ENCODE measurements around the gene SLX9. TPM values are rescaled to one million over a fixed set of nuclear protein-coding genes. Genes with fewer than 3 reads are reported as not detected.

The SLX9 gene
- total RNA-seq, 6 experiments from 2014 or later, result 27.7 to 34.7 (median 31.5) TPM

DNA sequence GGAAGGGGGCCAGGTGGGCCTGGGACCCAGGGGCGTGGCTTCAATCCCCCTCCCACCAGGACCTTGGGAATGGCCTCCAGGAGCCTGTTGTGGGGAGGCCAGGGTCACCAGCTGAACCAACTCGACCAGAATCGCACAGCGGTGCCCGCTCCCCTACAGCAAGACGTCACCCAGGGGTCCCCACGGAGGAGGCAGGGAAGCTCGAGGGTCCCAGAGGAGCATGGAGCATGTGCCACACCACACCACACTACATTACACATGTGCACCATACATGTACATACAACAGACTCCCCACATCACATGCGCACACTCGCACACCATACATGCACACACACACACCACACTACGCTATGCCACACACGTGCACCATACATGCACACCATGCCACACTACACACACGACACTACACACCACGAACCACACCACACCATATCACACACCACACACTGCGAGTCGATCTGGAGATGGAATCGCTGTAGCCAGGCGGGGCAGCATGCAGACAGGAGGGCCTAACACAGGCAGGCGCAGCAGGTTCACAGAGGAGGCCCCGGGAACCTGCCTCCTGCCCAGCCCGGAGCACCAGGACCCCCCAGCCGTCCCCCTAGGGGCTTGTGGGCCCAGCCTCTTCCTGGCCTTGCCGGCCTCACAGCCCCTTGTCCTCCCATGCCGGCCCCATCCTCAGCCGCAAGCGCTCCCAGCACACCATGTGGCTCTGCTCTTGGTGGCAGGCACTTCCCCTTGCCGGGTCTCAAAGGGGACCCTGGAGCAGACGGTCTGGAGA is 19.7 kb upstream of the SLX9 start:
- no peak for DNase-seq
- Mint-ChIP-seq H3K4me3 (no peak overlapping the region), H3K9me3 (no peaks in the 10 kb centered on the region), H3K27ac (no peak overlapping the region), H3K4me1 (ENCODE audit: low read depth) (peaks cover 13% of the 10 kb centered on the region), H3K36me3 (ENCODE audit: low read depth) (no peaks in the 10 kb centered on the region), H3K27me3 (ENCODE audit: insufficient read depth) (peaks cover 49% of the 10 kb centered on the region)
- TF ChIP-seq, protein P1, sequence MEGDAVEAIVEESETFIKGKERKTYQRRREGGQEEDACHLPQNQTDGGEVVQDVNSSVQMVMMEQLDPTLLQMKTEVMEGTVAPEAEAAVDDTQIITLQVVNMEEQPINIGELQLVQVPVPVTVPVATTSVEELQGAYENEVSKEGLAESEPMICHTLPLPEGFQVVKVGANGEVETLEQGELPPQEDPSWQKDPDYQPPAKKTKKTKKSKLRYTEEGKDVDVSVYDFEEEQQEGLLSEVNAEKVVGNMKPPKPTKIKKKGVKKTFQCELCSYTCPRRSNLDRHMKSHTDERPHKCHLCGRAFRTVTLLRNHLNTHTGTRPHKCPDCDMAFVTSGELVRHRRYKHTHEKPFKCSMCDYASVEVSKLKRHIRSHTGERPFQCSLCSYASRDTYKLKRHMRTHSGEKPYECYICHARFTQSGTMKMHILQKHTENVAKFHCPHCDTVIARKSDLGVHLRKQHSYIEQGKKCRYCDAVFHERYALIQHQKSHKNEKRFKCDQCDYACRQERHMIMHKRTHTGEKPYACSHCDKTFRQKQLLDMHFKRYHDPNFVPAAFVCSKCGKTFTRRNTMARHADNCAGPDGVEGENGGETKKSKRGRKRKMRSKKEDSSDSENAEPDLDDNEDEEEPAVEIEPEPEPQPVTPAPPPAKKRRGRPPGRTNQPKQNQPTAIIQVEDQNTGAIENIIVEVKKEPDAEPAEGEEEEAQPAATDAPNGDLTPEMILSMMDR (IDR thresholded peaks at IDR 0.05), result no peak

DNA sequence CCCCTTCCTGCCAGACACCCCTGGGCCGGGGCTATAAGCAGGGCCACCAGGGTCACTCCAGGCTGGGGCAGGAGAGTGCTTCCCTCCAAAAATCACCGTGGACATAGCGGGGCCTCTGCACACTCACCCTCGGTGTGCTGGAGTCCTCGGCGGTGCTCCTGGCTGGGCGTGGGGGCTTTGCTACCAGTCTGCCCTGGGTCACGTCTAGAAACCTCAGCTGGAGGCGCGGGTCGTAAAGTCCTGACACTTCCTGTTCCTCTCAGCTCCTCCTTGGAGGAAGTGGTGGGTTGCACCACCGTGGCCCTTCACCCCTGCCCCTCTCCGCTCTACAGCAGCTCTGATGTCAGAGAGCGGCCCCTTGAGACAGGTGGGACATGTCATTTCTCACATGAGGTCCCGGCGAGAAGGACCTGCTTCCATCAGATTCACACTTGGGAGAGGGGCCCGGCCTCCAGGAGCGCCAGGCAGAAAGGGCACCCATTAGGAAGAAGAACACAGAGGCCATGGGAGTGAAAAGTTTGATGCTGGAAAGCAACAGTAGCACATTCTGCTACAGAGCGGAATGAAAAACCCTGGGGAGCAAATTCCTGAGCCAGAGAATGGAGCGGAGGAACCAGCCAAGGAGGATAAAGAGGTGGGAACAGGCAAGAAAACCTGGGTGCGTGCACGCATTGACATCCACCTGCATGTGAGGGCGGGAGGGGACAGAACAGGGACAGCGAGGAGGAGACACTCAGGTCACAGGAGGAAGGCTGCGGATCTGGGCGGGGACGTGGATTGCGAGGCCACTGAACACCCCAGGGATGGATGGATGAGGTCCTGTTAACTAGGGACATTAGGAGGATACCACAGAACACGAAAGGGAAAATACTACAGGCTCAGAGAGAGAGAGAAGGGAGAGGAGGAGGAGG is 18.9 kb upstream of the SLX9 start, which contains the start of gene ITGB2:
Gene ITGB2, minus strand, starts transcription at position 206 of the 911 bp plus-strand sequence. CDS start 10,117 bp downstream, outside the sequence.
- Mint-ChIP-seq H3K27ac (no peak within 1 kb of the TSS), H3K4me3 (no peak within 1 kb of the TSS), H3K4me1 (ENCODE audit: low read depth) (peaks cover 12% of the 10 kb centered on the region), H3K27me3 (ENCODE audit: insufficient read depth) (peaks cover 51% of the 10 kb centered on the region), H3K9me3 (no peaks in the 10 kb centered on the region), H3K36me3 (ENCODE audit: low read depth) (no peaks in the 10 kb centered on the region)
- DNase-seq, result no peak
- TF ChIP-seq, protein P1 (IDR thresholded peaks at IDR 0.05), result no peak

DNA sequence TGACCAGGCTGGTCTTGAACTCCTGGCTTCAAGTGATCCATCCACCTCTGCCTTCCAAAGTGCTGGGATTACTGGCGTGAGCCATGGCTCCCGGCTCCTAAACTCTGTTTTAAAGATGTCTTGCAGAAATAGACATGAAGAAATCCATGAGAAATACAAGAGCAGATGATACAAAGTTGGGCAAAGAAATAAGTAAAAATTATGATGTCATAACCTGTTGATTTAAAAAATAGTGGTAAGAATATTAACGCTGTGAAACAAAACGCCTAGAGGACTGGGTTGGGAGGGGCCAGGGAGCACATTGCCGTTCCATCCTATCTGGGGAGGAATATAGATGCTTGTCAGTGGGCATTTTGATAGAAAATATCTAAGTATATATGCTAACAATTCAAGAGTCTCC is 17.9 kb upstream of the SLX9 start:
- H3K36me3 Mint-ChIP-seq (ENCODE audit: low read depth), result no peaks in the 10 kb centered on the region
- H3K27me3 Mint-ChIP-seq (ENCODE audit: insufficient read depth), result peaks cover 44% of the 10 kb centered on the region
- no peak overlapping the region for H3K4me3 Mint-ChIP-seq
- no peaks in the 10 kb centered on the region for H3K9me3 Mint-ChIP-seq
- H3K4me1 Mint-ChIP-seq (ENCODE audit: low read depth), result peaks cover 21% of the 10 kb centered on the region
- no peak for DNase-seq
- TF ChIP-seq, protein P1 (IDR thresholded peaks at IDR 0.05), result no peak
- no peak overlapping the region for H3K27ac Mint-ChIP-seq

DNA sequence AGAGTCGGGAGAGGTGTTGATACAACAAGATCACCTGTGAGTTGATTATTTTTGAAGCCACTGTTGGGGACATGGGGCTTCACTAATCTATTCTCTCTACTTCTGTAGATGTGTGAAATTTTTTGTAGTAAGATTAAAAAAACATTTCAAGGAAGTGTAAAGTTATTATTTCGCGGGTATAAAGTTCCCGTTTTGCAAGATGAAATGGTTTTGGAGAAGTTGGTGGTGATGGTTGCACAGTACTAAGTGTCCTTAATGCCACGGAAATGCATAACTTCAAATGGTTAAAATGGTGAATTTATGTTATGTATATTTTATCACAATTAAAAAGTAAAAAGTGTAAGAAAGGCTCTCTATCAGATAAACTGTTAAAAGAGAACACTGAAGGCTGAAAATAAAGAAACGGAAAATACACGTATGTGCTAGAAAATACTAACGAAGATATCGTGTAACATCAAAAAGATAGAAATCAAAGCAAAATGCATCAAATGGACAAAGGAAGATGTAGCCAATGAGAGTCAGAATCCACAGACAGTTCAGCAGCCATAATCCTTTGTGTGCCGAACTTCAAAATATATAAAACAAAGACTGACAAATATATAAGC is 16.2 kb upstream of the SLX9 start:
- Mint-ChIP-seq H3K36me3 (ENCODE audit: low read depth) (no peaks in the 10 kb centered on the region), H3K27me3 (ENCODE audit: insufficient read depth) (peaks cover 38% of the 10 kb centered on the region), H3K27ac (no peak overlapping the region), H3K9me3 (no peaks in the 10 kb centered on the region; the same call in 1 of the 2 replicates), H3K4me1 (ENCODE audit: low read depth) (peaks cover 38% of the 10 kb centered on the region), H3K4me3 (no peak overlapping the region)
- TF ChIP-seq, protein P1 (IDR thresholded peaks at IDR 0.05), result no peak
- no peak for DNase-seq

DNA sequence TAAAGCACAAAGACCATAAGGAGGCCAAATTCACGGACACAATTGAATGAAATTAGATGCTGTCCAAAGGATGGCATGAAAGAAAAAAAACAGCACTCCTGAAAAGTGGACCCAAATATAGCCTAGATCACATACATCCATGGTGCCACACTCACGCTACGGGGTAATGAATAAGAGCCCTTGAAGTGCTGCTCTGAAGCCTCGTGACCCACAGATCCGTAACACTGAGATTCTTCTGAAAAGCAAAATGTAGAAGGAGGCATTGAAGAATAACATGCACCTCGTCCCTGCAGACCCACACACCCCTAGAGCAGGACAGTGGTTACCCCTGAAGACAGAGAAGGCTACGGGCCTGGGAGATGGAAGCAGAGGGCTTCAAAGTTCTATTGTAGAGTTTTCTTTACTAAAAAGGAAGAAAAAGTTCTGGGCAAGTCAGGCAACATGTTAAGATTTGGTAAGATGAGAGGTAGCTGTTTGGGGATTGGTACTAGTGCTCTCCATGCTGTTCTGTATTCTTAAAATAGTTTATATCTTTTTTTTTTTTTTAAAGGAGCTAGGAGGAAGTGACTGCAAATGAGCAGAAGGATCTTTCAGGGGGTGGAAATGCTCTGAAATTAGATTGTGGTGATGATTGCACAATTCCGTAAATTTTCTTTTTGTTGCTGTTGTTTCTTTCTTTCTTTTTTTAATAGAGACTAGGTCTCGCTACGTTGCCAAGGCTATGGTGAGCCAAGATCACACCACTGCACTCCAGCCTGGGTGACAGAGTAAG is 15.0 kb upstream of the SLX9 start:
- no peaks in the 10 kb centered on the region; the same call in none of the 2 replicates for H3K9me3 Mint-ChIP-seq
- H3K4me3 Mint-ChIP-seq, result no peak overlapping the region
- H3K27ac Mint-ChIP-seq, result no peak overlapping the region
- H3K27me3 Mint-ChIP-seq (ENCODE audit: insufficient read depth), result peaks cover 45% of the 10 kb centered on the region
- TF ChIP-seq, protein P1 (IDR thresholded peaks at IDR 0.05), result no peak
- peaks cover 49% of the 10 kb centered on the region for H3K4me1 Mint-ChIP-seq (ENCODE audit: low read depth)
- no peaks in the 10 kb centered on the region for H3K36me3 Mint-ChIP-seq (ENCODE audit: low read depth)
- no peak for DNase-seq

Data from HFFc6 (cell line).